ENCODE data around the gene SOX2. TPM values are rescaled to one million over a fixed set of nuclear protein-coding genes. Genes with fewer than 3 reads are reported as not detected.

Gene SOX2
- total RNA-seq: not detected

DNA sequence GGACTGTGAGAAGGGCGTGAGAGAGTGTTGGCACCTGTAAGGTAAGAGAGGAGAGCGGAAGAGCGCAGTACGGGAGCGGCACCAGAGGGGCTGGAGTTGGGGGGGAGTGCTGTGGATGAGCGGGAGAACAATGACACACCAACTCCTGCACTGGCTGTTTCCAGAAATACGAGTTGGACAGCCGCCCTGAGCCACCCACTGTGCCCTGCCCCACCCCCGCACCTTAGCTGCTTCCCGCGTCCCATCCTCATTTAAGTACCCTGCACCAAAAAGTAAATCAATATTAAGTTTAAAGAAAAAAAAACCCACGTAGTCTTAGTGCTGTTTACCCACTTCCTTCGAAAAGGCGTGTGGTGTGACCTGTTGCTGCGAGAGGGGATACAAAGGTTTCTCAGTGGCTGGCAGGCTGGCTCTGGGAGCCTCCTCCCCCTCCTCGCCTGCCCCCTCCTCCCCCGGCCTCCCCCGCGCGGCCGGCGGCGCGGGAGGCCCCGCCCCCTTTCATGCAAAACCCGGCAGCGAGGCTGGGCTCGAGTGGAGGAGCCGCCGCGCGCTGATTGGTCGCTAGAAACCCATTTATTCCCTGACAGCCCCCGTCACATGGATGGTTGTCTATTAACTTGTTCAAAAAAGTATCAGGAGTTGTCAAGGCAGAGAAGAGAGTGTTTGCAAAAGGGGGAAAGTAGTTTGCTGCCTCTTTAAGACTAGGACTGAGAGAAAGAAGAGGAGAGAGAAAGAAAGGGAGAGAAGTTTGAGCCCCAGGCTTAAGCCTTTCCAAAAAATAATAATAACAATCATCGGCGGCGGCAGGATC lies at the start of gene SOX2:
TSS of gene SOX2 (plus strand) at position 601 of the 811 bp plus-strand sequence. CDS start 436 bp downstream, outside the sequence.
- Mint-ChIP-seq H3K4me1 (peaks cover 6% of the 10 kb centered on the region), H3K27me3 (peaks cover 67% of the 10 kb centered on the region), H3K36me3 (ENCODE audit: low read depth) (no peaks in the 10 kb centered on the region), H3K4me3 (no peak within 1 kb of the TSS), H3K9me3 (no peaks in the 10 kb centered on the region), H3K27ac (no peak within 1 kb of the TSS)
- DNase-seq: no peak
- ChIA-PET POLR2A (no interaction called here), CTCF (interaction anchor here (1.0 kb wide), 2 partner anchors 972 to 975 kb away, joined by 5 read pairs; no protein-coding TSS in a partner anchor)

DNA sequence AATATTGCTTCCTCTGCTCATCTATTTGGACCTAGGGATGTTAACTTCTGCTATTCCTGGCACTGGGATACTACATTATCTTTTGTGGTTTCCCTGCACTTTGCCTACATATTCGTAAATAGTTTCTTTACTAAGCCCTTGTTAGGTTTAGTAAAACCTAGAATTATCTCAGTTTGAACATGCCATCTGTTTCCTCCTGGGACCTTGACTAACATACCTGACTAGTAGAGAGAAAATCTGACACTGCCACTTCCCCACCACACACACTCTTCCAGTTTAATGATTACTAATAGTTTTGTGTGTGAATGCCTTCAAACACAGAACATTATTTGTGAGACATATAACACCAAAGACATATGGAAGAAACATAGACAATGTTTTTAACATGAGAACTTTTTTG lies 28.2 kb upstream of the SOX2 start:
- DNase-seq: no peak
- H3K4me3 Mint-ChIP-seq: no peak overlapping the region
- ChIA-PET POLR2A (no interaction called here), CTCF (no interaction called here)
- no peaks in the 10 kb centered on the region for H3K36me3 Mint-ChIP-seq (ENCODE audit: low read depth)
- no peaks in the 10 kb centered on the region for H3K4me1 Mint-ChIP-seq
- H3K27me3 Mint-ChIP-seq: no peaks in the 10 kb centered on the region
- no peaks in the 10 kb centered on the region for H3K9me3 Mint-ChIP-seq
- H3K27ac Mint-ChIP-seq: no peak overlapping the region

GRCh38 chr3:181687190-181687589 lies 24.5 kb upstream of the SOX2 start:
- ChIA-PET POLR2A (no interaction called here), CTCF (no interaction called here)
- DNase-seq: no peak
- Mint-ChIP-seq H3K4me3 (no peak overlapping the region), H3K9me3 (no peaks in the 10 kb centered on the region), H3K36me3 (ENCODE audit: low read depth) (no peaks in the 10 kb centered on the region), H3K27me3 (peaks cover 6% of the 10 kb centered on the region), H3K4me1 (no peaks in the 10 kb centered on the region), H3K27ac (no peak overlapping the region)

GRCh38 chr3:181687731-181688130 lies 24.0 kb upstream of the SOX2 start:
- no peak for DNase-seq
- peaks cover 6% of the 10 kb centered on the region for H3K27me3 Mint-ChIP-seq
- no peak overlapping the region for H3K27ac Mint-ChIP-seq
- no peaks in the 10 kb centered on the region for H3K36me3 Mint-ChIP-seq (ENCODE audit: low read depth)
- H3K9me3 Mint-ChIP-seq: no peaks in the 10 kb centered on the region
- ChIA-PET POLR2A (no interaction called here), CTCF (no interaction called here)
- no peaks in the 10 kb centered on the region for H3K4me1 Mint-ChIP-seq
- H3K4me3 Mint-ChIP-seq: no peak overlapping the region

DNA sequence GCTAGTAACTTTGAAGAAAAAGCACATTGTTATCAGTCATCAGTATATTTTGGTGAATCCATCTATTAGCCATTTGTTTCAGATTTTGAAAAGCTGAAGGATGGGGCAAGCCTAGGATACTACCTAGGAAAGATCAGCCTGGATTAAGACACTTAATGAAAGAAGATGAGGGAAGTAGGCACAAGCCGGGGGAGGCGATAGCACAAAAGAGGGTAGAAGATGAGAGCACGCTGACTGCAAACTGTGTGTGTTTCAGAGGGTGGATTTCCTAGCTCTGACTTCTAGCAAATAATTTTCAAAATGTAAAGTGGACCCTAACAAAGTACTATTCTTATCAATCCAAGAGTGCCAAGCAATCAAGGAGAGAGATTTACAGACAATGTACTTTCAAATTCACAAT lies 22.2 kb upstream of the SOX2 start:
- H3K4me1 Mint-ChIP-seq: no peaks in the 10 kb centered on the region
- no peak overlapping the region for H3K27ac Mint-ChIP-seq
- H3K9me3 Mint-ChIP-seq: no peaks in the 10 kb centered on the region
- CTCF ChIA-PET: no interaction called here
- no peaks in the 10 kb centered on the region for H3K36me3 Mint-ChIP-seq (ENCODE audit: low read depth)
- POLR2A ChIA-PET: no interaction called here
- peaks cover 13% of the 10 kb centered on the region for H3K27me3 Mint-ChIP-seq
- H3K4me3 Mint-ChIP-seq: no peak overlapping the region
- no peak for DNase-seq

DNA sequence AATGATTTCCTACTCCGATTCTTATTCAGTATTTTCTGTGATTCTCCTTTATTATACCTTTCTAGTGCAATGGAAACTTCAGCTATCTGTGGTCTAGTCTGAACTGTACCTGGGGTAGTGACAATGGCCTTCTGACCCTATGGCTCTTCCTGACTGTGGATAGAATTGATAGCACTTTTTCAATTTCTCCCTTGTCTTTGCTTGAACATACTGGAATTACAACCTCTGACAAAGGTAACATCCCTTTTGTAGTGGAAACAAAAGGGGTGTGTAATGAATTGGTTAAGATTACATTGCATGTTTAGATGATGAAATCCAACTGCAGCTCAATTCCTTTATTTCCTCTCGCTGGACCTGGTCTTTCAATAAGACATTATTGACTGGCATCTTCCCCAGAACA lies 21.0 kb upstream of the SOX2 start:
- Mint-ChIP-seq H3K27me3 (peaks cover 22% of the 10 kb centered on the region), H3K36me3 (ENCODE audit: low read depth) (peaks cover 2% of the 10 kb centered on the region), H3K4me1 (peaks cover 2% of the 10 kb centered on the region), H3K4me3 (no peak overlapping the region), H3K27ac (no peak overlapping the region), H3K9me3 (no peaks in the 10 kb centered on the region)
- ChIA-PET CTCF (no interaction called here), POLR2A (no interaction called here)
- DNase-seq: no peak

GRCh38 chr3:181691901-181692300 lies 19.8 kb upstream of the SOX2 start:
- H3K4me1 Mint-ChIP-seq: peaks cover 2% of the 10 kb centered on the region
- no peak overlapping the region for H3K27ac Mint-ChIP-seq
- DNase-seq: no peak
- H3K9me3 Mint-ChIP-seq: no peaks in the 10 kb centered on the region
- no peak overlapping the region for H3K4me3 Mint-ChIP-seq
- POLR2A ChIA-PET: no interaction called here
- H3K27me3 Mint-ChIP-seq: peaks cover 31% of the 10 kb centered on the region
- CTCF ChIA-PET: no interaction called here
- H3K36me3 Mint-ChIP-seq (ENCODE audit: low read depth): peaks cover 2% of the 10 kb centered on the region

DNA sequence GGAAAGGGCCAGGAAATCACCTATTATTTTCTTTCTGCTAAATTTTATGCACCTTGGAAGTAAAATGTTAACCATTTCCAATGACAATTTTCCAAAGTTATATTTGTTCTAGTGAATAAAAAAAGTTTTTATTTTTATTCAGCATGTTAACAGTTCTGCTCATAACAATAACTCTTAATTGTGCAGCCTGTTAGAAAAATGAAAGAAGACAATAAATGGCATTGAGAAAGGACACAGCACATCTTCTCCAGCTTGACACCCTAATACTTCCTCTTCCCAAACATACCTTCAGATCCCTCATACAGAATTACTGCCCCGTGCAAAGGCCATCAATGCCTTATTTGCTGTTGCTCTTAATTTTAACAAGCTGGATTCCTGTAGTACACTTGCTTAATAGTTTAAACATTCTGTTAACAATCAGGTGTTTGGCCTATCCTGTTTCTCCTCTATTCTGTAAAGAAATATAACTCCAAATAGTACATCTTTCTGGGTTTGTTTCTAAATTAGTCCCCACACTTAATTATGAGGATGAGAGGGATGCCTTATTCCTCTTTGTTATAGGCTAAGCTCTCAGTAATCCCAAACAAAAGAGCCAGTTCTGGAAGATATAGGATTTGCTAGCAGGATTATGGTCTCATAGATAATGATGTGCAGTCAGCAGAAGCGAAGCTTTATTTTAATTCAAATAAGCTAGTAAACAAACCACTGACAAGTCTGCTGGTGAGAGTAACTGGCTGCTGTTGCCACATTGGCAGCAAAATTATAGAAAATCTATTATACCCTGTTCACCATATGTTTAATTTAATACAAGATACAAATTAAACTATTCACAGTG lies 19.2 kb upstream of the SOX2 start:
- Mint-ChIP-seq H3K9me3 (no peaks in the 10 kb centered on the region), H3K27ac (no peak overlapping the region)
- CTCF ChIA-PET: no interaction called here

GRCh38 chr3:181693280-181693679 lies 18.4 kb upstream of the SOX2 start:
- ChIA-PET POLR2A (no interaction called here), CTCF (no interaction called here)
- H3K4me3 Mint-ChIP-seq: no peak overlapping the region
- DNase-seq: no peak
- no peaks in the 10 kb centered on the region for H3K9me3 Mint-ChIP-seq
- H3K36me3 Mint-ChIP-seq (ENCODE audit: low read depth): peaks cover 2% of the 10 kb centered on the region
- H3K27ac Mint-ChIP-seq: no peak overlapping the region
- H3K27me3 Mint-ChIP-seq: peaks cover 45% of the 10 kb centered on the region
- peaks cover 2% of the 10 kb centered on the region for H3K4me1 Mint-ChIP-seq

More for the DNA sequence above, 19.2 kb upstream of the SOX2 start:
- H3K4me3 Mint-ChIP-seq: no peak overlapping the region
- POLR2A ChIA-PET: no interaction called here
- no peak for DNase-seq
- H3K4me1 Mint-ChIP-seq: peaks cover 2% of the 10 kb centered on the region
- H3K36me3 Mint-ChIP-seq (ENCODE audit: low read depth): peaks cover 2% of the 10 kb centered on the region
- H3K27me3 Mint-ChIP-seq: peaks cover 38% of the 10 kb centered on the region

DNA sequence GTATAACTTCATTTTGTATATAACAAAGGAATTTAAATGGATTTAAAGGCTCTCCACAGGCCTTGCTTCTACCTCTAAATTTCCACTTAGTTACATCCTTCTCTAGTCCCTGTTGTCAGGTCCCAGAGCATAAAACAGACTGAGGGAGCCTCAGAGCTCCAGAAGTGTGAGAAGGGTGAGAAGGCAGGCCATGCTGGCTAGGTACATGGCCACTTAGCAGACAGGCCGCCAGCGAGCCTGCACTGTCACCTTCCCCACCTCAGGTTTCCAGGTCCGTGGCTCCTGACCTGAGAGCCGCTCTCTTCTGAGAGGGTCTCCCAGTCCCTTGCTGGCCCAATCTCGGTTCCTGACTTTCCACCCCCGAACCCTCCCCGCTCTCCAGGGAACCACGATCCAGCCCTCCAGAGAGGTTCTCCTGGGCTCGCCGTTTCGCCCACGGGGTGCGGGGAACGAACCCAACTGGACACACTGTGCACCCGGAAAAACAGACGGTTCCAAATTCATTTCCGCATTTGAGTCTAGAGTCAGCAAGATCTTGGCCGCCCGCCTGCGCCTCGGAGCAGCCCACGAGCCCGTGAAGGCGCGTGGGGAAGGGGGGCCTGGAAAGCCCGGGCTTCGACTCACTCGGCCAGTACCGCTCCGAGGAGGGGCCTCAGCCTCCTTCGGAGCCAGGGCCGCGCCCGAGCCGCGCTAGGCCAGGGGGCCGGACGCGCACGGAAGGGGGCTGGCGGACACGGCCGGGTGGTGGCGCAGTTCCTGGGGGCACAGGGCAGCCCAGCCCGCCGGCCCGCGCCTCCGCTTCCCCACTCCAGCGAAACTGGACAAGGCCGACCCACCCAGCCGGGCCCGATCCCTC lies 16.7 kb upstream of the SOX2 start:
- DNase-seq: no peak
- H3K27me3 Mint-ChIP-seq: peaks cover 60% of the 10 kb centered on the region
- H3K36me3 Mint-ChIP-seq (ENCODE audit: low read depth): peaks cover 2% of the 10 kb centered on the region
- POLR2A ChIA-PET: no interaction called here
- no peak overlapping the region for H3K4me3 Mint-ChIP-seq
- CTCF ChIA-PET: no interaction called here
- H3K9me3 Mint-ChIP-seq: no peaks in the 10 kb centered on the region
- peaks cover 2% of the 10 kb centered on the region for H3K4me1 Mint-ChIP-seq
- no peak overlapping the region for H3K27ac Mint-ChIP-seq

- ChIA-PET POLR2A (no interaction called here), CTCF (no interaction called here)
- peaks cover 66% of the 10 kb centered on the region for H3K27me3 Mint-ChIP-seq
- peaks cover 10% of the 10 kb centered on the region for H3K4me1 Mint-ChIP-seq
- H3K27ac Mint-ChIP-seq: peak overlapping the region; percentile 36
- H3K4me3 Mint-ChIP-seq: peak overlapping the region; percentile 38
- DNase-seq: no peak
- H3K36me3 Mint-ChIP-seq (ENCODE audit: low read depth): peaks cover 2% of the 10 kb centered on the region
- H3K9me3 Mint-ChIP-seq: no peaks in the 10 kb centered on the region
These were observed 15.8 kb upstream of the SOX2 start for GRCh38 chr3:181695661-181696491.

DNA sequence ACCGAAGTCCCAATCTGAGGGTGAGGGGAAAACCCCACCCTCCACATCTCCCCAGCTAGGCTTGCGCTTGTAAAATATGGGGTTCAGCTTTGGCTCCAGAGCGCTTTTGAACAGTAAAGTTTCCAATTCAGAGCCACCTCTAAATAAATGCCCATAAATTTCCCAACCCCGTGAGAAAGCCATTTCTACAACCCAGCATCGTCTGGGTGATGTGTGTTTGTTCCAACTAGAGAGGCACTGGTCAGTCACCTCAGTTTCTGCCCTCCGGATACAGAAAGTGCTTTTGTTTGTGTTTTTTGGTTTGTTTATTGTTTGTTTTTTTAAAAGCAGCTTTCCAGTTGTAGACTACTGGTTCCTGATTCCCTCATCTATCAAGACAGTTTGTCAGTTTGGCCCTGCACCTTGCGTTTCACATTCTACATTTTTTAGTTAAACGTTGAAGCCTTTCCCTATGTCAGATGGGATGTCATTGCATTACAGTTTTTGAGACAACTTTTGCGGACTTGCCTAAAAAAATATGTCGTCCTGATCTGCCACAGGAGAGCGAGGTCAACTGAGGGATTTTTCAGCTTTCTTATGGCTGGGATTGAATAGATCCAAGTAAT lies 15.0 kb upstream of the SOX2 start:
- CTCF ChIA-PET: no interaction called here
- H3K9me3 Mint-ChIP-seq: no peaks in the 10 kb centered on the region
- no peak overlapping the region for H3K4me3 Mint-ChIP-seq
- POLR2A ChIA-PET: no interaction called here
- peaks cover 72% of the 10 kb centered on the region for H3K27me3 Mint-ChIP-seq
- H3K36me3 Mint-ChIP-seq (ENCODE audit: low read depth): peaks cover 2% of the 10 kb centered on the region
- no peak overlapping the region for H3K27ac Mint-ChIP-seq
- DNase-seq: no peak
- H3K4me1 Mint-ChIP-seq: peaks cover 12% of the 10 kb centered on the region

All from activated CD4-positive, alpha-beta T cell treated with anti-CD3 and anti-CD28 coated beads, Interleukin-2, amount 10 ng/mL, durations not matched to agents 7 days and 5 days (primary cell).